HG03558 (cell line): Measurements from ENCODE around the gene HDAC7.

Experiments
- ATAC-seq: cut with Tn5 transposase; IDR thresholded peaks from one replicate; pipeline ENCODE4 v1.9.1; 2021; ENCODE audit warnings: moderate number of reproducible peaks; ENCODE audit not compliant: unreplicated experiment; ENCODE audit errors: extremely low read depth

The HDAC7 gene

DNA sequence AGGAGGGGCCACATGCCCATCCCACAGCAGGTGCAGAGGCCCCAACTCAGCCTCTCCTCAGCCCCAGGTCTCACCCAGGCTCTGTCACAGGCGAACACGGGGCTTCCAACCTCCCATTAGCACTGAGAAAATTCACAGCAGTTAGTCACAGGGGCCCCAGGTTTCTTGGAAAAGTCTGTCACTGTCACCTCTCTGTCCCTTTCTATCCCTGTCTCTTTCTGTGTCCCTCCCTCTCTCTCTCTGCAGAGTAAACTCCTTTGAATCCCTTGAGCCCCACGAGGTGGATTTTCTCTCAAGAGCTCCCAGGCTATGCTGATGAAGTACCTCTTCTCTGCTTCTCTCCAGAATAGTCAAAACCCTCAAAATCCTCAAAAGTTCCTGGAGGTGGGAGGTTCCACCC, 80.4 kb downstream of the HDAC7 start:
- ATAC-seq = no peak

DNA sequence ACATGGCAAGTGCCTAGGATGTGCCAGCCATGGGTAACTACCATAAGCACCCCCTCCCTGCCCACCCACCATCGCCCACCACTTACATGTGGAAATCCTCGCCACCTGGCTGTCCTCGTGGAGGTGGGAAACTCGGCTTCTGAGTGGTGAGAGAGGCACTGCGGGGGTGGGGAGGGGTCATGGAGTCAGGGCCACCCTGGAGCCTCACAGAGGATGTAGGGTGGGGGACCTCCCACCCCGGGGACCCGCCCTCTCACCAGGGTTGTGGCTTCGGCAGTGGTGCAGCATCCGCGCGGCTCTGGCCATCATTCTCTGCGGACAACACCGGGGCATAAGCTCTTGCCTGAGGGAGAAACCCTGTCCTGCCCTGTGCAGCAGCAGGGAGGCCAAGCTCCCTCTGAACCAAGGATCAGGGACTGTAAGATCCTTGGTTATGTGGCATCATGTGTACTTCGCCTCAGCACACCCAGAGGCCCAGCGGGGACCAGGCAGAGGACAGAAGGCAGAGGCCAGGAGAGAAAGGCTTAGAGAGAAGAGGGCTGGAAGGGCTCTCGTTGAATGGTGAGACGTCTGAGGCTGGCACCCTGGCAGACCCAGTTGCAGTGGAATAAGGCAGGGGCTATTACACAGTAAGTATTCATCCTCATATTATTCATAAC, 81.6 kb downstream of the HDAC7 start:
- no peak for ATAC-seq

DNA sequence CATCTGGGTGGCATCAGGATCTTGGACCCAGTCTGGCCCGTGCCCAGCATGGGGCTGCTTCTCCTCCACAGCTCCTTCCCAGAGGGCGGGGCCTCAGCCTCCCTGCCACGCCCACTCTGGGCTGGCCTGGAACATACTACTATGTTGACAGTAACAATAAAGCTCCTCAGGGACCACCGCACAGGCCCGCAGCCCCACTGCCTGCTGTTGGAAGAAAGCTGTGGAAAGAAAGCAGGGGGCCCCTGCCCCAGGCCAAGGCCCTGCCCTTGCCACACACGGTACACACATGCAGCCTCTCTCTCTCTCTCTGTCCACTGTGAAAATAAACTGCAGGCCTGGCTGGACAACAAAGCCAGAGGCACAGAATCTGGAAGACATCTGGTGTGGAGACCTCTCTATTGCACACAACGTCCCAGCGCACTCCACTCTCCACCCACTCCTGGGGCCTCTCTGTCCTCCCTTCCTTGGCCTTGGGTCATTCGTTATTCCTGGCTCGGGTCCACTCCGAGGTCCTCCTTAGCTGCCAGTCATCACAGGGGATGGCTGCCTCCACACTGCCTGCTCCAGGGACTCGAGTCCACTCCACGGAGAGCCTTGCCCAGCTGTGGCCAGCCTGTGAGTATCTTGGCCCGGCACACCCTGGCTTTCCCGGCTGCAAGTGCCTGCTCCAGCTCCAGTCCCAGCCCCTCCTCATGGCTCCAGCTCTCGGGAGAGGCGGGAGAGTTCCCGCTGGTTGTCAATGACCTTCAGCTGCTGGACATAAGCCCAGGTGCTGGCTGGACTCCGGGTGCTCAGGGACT, 82.6 kb downstream of the HDAC7 start:
- ATAC-seq = no peak

DNA sequence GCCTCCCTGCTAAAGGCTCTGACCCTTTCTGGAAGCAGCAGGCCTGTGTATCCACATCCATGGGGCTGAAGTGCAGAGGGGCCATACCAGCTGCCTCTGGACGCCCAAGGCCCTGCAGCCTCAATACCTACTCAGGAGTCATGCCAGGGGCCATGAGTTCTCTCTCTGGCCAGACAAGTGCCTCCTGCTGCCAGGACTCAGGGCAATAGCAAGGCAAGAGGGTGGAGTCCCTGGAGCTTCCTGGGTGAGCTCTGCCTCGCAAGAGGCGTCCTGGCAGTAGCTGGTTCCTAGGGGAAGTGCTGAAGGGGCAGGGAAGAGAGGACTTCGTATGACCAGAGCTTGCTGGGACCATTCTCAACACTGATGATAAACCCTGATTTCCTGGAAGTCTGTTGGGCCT, 83.5 kb downstream of the HDAC7 start:
- no peak for ATAC-seq

DNA sequence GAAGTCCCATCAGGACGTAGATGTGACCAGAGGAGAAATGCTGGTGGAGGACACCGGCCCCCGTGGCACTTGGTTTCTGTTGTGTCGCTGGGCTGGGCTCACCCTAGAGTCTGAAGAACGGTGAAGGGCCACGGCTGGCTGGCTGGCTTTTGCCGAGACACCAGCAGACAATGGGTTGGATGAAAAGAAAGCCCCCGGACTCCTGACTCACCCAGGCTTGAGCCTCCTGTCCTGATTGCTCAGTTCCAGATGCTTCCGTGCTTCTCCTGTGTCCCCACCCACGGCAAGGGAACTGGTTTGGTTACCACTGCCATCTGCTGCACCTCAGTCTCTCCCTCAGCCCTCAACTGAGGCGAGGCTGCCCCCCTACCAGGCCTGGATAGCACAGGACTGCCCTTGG, 84.1 kb downstream of the HDAC7 start:
- no peak for ATAC-seq

DNA sequence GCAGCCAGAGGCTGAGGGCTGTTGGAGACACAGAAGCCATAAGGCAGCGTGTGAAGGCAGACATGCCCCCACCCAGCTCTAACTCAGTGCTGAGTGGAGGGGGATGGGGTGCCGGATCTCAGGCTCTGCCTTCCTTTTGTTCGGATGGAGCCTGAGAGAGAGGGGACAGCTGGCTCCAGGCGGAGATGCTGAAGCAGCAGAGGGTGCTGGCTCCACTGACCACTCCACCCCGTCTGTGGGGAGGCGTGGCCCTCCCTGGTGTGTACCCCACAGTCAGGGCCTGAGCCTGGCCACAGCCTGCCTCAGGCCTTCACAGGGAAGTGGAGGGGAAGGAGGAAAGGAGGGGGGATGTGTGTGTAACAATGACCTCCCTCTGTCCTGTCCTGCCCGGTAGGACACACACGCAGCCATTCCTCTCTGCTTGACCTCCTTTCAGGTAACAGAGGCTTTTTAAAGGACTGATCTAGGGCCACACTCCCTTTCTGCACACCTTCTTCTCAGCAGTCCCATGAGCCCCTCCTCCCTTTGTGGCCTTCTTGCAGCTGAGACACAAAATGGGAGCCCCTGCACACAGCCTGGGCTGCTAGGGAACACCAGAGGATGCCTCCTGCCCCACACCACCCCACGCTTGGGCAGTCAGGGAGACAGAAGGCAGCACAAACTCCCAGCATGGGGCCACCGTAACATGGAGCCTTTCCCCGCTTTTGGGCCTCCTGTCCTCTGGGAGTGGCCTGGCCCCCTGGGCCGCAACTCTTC, 84.8 kb downstream of the HDAC7 start:
- ATAC-seq = no peak

DNA sequence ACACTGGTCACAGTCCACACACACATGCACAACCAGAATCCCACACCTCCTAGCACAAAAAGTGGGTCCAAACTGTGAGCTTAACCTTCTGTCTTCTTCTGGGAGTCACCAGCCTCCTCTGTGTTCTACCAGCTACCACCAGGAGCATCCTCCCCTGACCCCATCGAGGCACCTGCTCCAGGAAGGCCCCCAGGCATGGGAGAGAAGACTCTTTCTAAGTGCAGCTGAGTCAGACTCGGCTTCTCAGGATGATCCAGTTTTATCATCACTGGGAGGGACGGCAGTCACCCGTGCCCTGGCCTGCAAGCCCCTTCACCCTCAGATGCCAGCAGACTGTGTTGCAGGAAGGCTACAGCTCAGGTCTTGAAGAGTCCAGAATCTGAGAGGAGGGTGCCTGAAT, 86.6 kb downstream of the HDAC7 start:
- no peak for ATAC-seq
